ENCODE data around the gene YEATS2.
A peak's percentile ranks its signal among the peaks of the same experiment; 100 is the strongest.
"Not testable (repeated sequence)": the region's sequence is repeated elsewhere in the genome, so short reads cannot be mapped to it uniquely, and the experiment has no call there.

YEATS2 gene

GRCh38 chr3:183779896-183780465 lies 82.4 kb downstream of the YEATS2 start:
- DNase-seq = no peak

DNA sequence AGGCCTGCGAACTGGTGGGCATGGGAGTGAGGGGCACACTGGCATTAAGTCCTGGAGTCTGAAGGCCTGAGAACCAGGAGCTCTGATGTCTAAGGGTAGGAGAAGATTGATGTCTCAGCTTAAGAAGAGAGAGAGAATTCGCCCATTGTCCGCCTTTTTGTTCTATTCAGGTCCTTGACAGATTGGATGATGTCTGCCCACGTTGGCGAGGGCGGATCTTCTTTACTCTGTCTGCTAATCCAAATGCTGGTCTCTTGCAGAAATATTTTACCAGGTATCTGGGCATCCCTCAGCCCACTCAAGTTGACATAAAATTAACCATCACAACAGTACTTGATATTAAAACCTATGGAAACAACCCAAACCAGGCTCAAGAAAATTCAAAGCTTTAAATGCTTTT lies 83.6 kb downstream of the YEATS2 start:
- no peak for DNase-seq

GRCh38 chr3:183782576-183783276 lies 85.1 kb downstream of the YEATS2 start:
- no peak for DNase-seq

- not testable (repeated sequence) for DNase-seq
These were observed 86.9 kb downstream of the YEATS2 start for GRCh38 chr3:183784503-183784902.

- DNase-seq = no peak
These were observed 92.2 kb downstream of the YEATS2 start for GRCh38 chr3:183789826-183790225.

DNA sequence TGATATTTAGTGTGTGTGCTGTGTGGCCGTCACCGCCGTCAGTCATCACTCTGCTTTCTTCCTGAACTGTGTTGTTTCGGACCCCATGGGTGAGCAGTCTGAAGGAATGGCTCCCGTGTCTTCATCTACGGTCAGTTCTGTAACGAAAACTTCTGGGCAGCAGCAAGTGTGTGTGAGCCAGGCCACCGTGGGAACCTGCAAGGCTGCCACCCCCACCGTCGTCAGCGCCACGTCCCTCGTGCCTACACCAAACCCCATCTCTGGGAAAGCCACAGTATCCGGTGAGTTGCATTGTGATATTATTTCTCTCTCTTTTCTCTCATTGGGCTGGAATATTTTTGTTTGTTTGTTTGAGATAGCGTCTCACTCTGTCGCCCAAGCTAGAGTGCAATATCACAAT lies 93.1 kb downstream of the YEATS2 start:
- DNase-seq = no peak

DNA sequence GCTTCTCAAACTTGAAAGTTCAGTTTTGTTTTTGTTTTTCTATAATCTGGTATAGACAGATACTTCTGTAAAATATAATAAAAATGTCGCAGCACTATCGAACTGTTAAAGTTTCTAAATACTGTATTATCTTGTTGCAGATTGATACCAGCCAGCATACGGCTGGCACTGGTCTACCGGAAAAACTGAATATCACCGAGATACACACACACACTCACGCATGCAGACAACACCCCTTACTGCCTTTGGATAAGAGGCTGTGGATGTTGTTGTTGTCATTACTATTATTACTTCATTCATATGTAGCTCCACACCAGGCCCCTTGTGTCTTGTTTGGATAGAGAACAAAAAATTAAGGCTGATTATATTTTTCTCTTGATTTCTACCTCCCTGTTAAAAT lies 95.4 kb downstream of the YEATS2 start:
- no peak for DNase-seq

GRCh38 chr3:183794452-183794851 lies 96.9 kb downstream of the YEATS2 start:
- DNase-seq = no peak

GRCh38 chr3:183796372-183796771 lies 98.8 kb downstream of the YEATS2 start:
- DNase-seq = no peak

DNA sequence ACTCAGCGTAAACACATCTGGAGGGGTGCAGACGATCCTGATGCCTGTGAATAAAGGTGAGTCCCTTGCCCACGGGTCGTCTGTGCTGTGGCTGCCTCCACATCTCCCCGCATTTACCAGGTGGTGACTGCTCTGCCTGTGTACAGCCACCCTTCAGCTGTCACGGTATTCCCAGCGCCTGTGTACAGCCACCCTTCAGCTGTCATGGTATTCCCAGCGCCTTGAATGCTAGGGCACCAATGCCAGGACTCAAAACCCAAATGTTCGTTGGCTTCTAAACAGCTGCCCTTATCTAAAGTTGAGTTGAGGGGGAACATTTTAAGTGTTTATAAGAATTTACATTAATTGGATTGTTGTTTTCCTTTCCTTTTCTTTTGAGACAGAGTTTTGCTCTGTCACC lies 100.4 kb downstream of the YEATS2 start:
- DNase-seq = no peak

- no peak for DNase-seq
These were observed 101.9 kb downstream of the YEATS2 start for GRCh38 chr3:183799461-183799860.

DNA sequence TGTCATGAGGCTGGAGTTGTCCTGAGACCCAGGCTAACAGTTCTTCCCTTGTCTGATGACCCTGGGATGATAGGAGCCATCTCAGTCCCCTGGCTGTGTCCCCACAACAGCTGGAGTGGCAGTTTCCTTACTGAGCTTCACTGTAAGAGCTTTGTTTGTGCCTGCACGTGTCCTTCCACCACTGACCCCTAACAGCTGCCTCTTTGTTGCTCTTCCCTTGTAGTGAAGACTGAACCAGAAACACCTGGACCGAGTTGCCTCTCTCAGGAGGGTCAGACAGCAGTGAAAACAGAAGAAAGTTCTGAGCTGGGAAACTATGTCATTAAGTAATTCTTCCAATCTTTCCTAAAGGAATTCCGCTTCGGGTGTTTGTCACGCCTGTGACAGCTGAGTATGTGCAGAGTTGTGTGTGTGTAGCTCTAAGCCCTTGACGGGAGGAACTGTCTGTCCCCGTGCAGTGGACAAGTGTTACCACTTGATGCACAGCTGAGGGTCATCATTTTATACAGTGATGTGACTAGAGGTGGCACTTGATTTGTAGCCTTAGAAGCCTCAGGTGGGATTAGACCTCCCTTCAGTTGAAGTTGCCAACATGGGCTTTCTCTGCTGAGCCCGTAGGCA lies 102.8 kb downstream of the YEATS2 start:
- no peak for DNase-seq

GRCh38 chr3:183801601-183802000 lies 104.0 kb downstream of the YEATS2 start:
- DNase-seq = no peak

GRCh38 chr3:183802989-183803388 lies 105.4 kb downstream of the YEATS2 start:
- DNase-seq = no peak

DNA sequence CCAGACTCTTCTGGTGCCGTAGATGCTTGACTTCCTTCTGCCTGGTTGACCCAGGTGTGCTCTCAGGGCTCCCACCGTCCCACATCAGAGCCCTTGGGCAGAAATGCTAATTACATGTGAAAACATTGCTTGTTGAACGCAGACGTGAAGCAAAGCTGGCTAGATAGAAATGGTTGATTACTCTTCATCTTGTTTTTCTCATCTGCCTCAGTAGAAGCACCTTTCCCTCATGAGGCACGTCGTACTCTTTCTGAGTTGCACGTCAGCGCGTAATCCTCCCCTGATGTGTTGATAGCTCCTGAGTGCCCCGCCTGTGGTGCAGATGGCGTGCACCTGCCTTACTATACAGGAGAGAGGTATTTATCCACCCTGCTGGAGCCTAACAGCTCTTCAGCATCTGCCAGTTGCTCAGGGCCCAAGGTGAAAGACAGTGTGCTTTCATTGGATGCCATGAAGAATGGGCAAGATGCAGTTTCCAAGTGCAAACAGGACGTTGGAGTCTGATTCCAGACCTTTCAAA lies 109.7 kb downstream of the YEATS2 start:
- no peak for DNase-seq

- no peak for DNase-seq
These were observed 110.3 kb downstream of the YEATS2 start for GRCh38 chr3:183807881-183808280.

DNA sequence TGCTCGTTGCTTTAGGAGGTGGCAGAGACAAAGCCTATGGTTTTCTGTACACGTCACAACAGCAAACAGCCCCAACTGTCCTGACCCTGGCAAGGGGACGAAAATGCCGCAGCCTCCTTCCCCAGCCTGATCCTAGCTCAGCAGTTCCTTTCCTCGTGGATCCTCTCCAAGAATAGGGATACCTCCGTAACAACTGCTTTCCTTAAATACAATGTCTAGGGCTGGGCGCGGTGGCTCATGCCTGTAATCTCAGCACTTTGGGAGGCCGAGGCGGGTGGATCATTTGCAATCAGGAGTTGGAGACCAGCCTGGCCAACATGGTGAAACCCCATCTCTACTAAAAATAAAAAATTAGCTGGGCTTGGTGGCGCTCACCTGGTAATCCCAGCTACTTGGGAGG lies 110.8 kb downstream of the YEATS2 start:
- DNase-seq = no peak

- DNase-seq = no peak
These were observed 111.7 kb downstream of the YEATS2 start for GRCh38 chr3:183809270-183809669.

DNA sequence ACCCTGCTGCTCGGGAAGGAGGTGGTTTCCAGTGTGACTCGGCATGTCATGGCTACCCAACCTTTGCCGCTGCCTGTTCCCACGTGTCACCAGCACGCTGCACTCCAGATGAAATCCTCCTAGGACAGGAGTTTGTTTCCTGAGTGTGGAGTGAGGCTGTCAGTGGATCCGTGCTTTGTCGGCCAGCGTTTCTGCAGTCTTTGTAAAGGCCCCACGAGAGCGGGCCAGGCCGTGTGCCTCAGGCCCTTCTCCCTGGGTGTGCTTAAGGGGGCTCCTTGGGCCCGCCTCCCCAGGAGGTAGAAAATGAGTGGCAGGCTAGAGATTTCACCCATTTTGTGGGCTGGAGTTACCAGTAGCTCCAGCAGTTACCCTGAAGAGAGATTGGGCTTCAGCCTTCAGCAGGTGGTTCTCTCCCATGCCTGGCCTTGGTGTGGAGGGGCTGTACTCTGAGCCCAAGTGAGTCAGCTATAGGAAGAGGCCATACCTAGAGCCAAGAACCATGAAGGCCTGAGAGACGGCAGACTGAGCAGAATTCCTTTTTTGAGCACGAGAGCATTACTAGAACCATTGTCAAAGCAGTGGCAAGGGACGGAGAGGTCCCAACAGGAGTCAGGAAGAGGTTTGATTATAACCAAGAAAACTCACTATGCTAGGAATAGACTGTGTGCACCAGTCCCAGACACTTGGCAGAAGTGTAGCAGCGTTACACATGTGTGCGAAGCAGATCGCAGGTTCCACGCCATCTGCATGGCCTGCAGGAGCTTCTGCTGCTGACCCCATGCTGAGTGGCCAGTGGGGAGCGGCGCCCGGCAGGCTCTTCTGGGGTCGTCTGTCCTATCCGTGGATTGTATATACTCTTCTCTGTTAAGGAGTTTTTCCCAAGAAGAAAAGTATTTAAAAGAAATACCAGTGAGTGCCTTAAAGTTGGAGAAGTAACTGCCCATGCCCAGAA lies 113.3 kb downstream of the YEATS2 start:
- DNase-seq = no peak

GRCh38 chr3:183811638-183812037 lies 114.0 kb downstream of the YEATS2 start:
- DNase-seq = no peak

DNA sequence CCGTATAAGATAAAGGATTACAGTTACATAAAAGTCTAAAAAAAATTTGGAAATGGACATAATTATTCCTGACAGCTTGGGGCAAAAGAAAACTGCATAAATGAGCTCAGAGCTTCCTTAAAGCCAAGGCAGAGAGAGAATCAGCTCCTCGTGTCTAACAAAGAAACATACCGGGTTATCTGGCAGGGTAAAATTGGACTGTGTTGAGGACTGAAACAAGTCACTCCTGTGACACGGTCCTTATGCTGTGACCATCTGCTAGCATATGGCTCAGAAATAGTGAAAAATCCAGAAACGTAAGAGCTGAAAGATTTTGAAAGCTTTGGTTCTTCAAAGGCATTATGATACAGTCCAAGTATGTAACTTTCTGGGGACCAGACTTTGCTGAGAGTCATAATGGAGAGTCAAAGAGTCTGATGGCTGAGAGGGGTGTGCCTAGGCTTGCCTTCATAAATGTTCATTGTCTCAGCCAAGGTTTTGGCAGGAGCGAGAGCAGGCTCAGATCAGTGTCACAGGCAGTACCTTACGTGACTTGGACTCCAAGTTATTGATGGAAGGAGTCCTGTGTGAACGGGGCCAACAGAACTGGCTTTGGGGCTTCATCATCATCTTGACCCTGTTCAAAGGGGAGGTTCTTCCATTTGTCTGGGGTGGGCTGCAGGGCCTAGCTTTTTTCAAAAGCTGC lies 115.3 kb downstream of the YEATS2 start:
- DNase-seq = no peak

DNA sequence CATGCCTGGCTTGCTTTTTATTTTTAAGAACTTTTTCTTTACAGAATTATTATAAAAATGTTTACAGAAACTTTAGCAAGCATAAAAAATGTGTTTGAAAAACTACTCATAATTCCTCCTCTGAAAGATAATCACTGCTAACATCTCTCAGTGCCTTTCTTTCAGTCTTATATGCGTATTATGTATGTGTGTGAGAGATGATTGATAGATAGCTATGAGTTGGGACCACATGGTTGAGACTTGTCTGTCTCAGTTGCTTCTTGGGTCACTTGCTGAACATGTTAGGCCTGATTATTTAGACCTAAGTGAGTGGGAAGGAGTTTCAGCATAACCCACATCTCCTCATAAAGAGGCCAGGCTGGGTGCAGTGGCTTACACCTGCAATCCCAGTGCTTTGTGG lies 116.6 kb downstream of the YEATS2 start:
- no peak for DNase-seq

- DNase-seq = peak; percentile 24
These were observed 118.0 kb downstream of the YEATS2 start for GRCh38 chr3:183815563-183815940.

All from CD4-positive, alpha-beta T cell treated with Interleukin-4 for 4 hours (primary cell).